HG03558 (cell line): ENCODE measurements around the gene CHRM3.

Experiments
- ATAC-seq: cut with Tn5 transposase; IDR thresholded peaks from one replicate; pipeline ENCODE4 v1.9.1; 2021; ENCODE audit warnings: moderate number of reproducible peaks; ENCODE audit not compliant: unreplicated experiment; ENCODE audit errors: extremely low read depth

Gene CHRM3

GRCh38 chr1:239392271-239392670 lies 5.9 kb downstream of the CHRM3 start:
- no peak for ATAC-seq

DNA sequence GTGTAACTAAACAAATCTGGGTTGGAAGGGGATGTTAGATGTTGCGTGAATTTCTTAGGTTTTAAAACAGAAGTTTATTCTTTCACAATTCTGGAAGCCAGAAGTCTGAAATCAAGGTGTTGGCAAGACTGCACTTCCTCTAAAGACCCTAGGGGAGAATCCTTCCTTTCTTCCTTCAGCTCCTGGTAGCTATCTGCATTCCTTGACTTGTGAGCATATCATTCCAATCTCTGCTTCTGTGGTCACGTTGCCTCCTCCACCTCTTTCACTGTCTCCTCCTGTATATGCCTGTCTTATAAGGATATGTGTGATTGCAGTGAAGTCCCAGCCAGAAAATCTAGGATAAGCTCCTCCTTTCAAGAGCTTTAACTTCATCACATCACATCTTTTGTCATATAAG lies 7.7 kb downstream of the CHRM3 start:
- no peak for ATAC-seq

DNA sequence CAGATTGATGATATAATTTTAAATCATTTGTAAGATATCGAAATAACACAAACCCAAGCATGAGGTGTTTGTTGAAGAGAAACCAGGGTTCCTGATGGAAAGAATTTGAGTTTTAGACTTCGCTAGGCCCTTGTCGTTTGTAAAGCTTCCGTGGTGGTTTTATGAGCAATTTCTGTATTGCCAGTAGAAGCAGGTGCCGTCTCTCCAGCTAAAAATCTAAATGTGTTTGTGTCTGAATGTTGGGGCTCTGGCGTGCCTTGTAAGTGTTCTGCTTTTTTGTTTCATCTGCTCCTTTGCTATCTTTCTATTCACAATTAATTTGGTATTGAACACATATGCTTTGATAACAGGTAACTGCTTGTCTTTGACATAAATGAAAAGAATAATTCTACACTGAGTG lies 27.5 kb downstream of the CHRM3 start:
- no peak for ATAC-seq

DNA sequence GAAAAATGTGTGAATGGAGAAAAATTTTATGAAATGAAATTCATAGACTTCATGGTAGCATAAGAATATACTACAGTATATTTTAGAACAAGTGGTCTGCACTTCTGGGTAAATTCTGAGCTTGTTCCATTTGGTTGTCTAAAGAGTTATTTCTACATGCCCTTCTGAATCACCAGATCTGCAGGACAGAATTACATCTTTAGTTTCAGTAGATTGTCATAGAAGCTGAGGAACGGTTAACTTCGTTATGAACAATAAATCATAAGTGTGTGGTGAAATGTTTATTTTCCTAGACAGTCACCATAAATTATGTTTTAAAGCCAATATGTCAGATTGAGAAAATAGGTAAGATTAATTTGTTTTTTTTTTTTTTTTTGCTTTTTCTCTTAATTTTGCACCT lies 30.9 kb downstream of the CHRM3 start:
- no peak for ATAC-seq

- ATAC-seq, result no peak
Observed at GRCh38 chr1:239417986-239418640, 31.7 kb downstream of the CHRM3 start.

GRCh38 chr1:239418681-239419080 lies 32.3 kb downstream of the CHRM3 start:
- no peak for ATAC-seq

- no peak for ATAC-seq
Observed at GRCh38 chr1:239421811-239422210, 35.4 kb downstream of the CHRM3 start.

GRCh38 chr1:239422818-239423217 lies 36.5 kb downstream of the CHRM3 start:
- ATAC-seq, result no peak

GRCh38 chr1:239426821-239427475 lies 40.6 kb downstream of the CHRM3 start:
- no peak for ATAC-seq

DNA sequence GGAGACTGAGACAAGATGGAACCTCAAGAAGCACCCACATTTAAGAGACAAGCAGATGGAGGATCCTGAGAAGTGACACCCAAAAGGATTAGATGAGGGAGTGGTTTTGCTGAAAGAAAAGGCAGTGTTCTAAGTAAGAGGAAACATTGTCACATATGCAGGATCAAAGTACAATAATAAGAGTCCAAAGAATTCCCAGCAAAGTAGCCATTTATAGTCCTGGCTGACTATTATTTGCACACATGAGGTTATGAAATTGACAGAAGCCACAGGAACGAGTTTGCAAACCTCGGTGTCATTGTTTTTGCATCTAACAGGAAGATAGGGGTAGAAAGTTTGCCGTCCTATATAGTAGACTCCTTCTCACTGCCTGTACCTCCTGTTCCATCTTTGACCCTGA lies 41.3 kb downstream of the CHRM3 start:
- ATAC-seq, result no peak

DNA sequence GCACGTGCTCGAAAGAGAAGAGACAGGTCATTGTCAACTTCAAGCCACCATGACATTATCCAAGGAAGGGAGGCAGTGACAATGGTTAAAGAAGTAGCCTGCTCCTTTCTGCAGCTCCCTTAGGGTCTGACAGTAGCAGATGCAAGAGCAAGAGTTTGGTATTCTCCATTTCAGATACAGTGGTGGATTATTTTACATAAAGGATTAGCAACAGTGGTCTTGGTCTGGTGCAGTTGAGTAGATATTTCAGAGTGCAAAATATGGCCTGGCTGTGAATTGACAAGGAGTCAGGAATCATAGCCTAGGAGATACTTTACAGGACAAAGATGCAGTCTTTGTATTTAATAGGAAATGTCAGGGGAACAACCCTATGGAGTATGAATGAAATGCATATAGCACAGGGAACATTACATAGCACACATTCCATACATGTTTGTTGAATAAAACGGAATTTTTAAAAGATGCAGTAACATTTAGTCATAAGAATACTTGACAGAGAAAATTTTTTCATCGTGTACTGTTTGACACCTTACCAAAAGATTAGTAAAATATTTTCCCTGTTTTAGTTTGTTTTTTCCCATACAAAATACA lies 41.8 kb downstream of the CHRM3 start:
- ATAC-seq, result no peak

- no peak for ATAC-seq
Observed at GRCh38 chr1:239429163-239429562, 42.8 kb downstream of the CHRM3 start.

DNA sequence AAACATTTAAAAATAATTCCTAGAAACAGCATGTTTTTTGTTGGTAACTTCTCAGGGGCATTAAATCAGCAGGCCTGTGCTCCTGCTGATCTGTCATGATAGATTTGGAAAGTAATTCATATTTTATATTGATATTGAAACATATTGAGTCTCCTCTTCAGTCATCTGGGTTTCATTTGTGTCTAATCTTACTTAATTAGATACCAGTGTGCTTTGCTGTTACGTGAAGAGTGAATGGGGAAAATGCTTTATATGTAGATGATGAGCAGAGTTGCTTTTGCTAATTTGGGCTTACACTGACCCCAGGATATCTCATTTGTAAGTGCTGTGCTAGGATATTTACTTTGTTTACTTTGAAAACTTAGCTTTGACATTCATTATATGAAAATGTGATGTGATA lies 45.9 kb downstream of the CHRM3 start:
- no peak for ATAC-seq

DNA sequence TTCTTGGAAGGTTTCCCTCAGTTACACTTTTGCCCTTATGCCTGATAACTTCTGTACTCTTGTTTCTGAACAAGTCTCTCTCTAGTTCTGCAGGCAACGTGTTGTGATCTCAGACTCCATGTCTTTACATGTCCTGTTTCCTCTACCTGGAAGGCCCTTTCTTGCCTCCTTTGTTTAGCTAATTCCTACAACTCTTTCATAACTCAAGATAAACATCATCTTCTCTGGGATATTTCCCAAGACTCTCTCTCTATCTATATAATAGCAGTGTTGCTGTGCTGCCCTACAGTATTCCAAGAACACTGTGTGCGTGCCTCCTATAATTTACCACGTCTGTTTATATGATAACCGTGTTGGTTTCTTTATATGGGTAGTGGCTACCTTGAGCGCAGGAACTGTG lies 47.8 kb downstream of the CHRM3 start:
- ATAC-seq, result no peak
